OCI-LY7 (cell line): ENCODE data around the gene TMEM248. TPM values are rescaled to one million over a fixed set of nuclear protein-coding genes. Genes with fewer than 3 reads are reported as not detected.
"Not testable (repeated sequence)": the region's sequence is repeated elsewhere in the genome, so short reads cannot be mapped to it uniquely, and the experiment has no call there.

Experiments used
- BruUV-seq: library from RNA; stranded (reverse); fragments of 400-500 nt; replicated peaks from 2 replicates; lab custom pipeline; 2021; lab: Mats Ljungman, UMichigan
- CTCF ChIA-PET: fragments of 300-600 bp; sonication (Branson Sonifier 250); formaldehyde crosslinking; loops from one replicate; lab custom pipeline; 2022; ENCODE audit warnings: antibody characterized with exemption; ENCODE audit not compliant: unreplicated experiment; lab: Charles Lee
- POLR2A ChIA-PET: fragments of 300-600 bp; sonication (Branson Sonifier 250); formaldehyde crosslinking; loops from one replicate; lab custom pipeline; 2022; ENCODE audit warnings: antibody characterized with exemption; lab: Charles Lee
- DNase-seq: peaks from one replicate; pipeline ENCODE4 v3.0.0-alpha.2; 2015; ENCODE audit warnings: low spot score
- H2AFZ ChIP-seq: fragments of 200-600 bp; sonication (generic), shearing (Covaris generic); 2 replicates; pipeline ENCODE4 v1.6.1; 2014; ENCODE audit warnings: mild to moderate bottlenecking, antibody characterized with exemption, low read length, moderate library complexity
- H3K27ac ChIP-seq: fragments of 200-600 bp; sonication (generic); 2 replicates; pipeline ENCODE4 v1.5.1; 2014; ENCODE audit warnings: mixed run types, low read depth, mild to moderate bottlenecking, moderate library complexity, low read length, inconsistent platforms; ENCODE audit not compliant: poor library complexity, severe bottlenecking
- H3K36me3 ChIP-seq: fragments of 200-600 bp; sonication (generic); 2 replicates; pipeline ENCODE4 v1.6.1; 2014; ENCODE audit warnings: mild to moderate bottlenecking, antibody characterized with exemption, low read length, moderate library complexity, mixed read lengths; ENCODE audit not compliant: insufficient read depth
- H3K4me1 ChIP-seq: fragments of 200-600 bp; sonication (generic); 2 replicates; pipeline ENCODE4 v1.5.1; 2014; ENCODE audit warnings: mild to moderate bottlenecking, low read length; ENCODE audit not compliant: insufficient read depth, poor library complexity, severe bottlenecking
- H3K4me2 ChIP-seq: fragments of 200-600 bp; sonication (generic); 2 replicates; pipeline ENCODE4 v1.6.1; 2014; ENCODE audit warnings: mild to moderate bottlenecking, low read length
- H3K4me3 ChIP-seq: fragments of 200-600 bp; sonication (generic); 2 replicates; pipeline ENCODE4 v1.5.1; 2014; ENCODE audit warnings: mild to moderate bottlenecking, low read depth, low read length; ENCODE audit not compliant: poor library complexity, severe bottlenecking
- H3K79me2 ChIP-seq: fragments of 200-600 bp; sonication (generic); 2 replicates; pipeline ENCODE4 v1.6.1; 2016; ENCODE audit warnings: low read depth, mild to moderate bottlenecking, low read length, moderate library complexity, mixed read lengths; ENCODE audit not compliant: insufficient read depth
- H3K9me2 ChIP-seq: fragments of 200-600 bp; sonication (generic); 2 replicates; pipeline ENCODE4 v1.6.1; 2016; ENCODE audit warnings: mild to moderate bottlenecking, low read length, mixed read lengths; ENCODE audit not compliant: insufficient read depth
- H3K9me3 ChIP-seq: fragments of 200-600 bp; sonication (generic); 2 replicates; pipeline ENCODE4 v1.6.1; 2014; ENCODE audit warnings: mild to moderate bottlenecking, mixed run types, low read length, mixed read lengths
- H4K20me1 ChIP-seq: fragments of 200-600 bp; sonication (generic); 2 replicates; pipeline ENCODE4 v1.6.1; 2014; ENCODE audit warnings: mild to moderate bottlenecking, antibody characterized with exemption, low read length, moderate library complexity, mixed read lengths; ENCODE audit not compliant: insufficient read depth
- CTCF ChIP-seq: fragments of 200-600 bp; sonication (generic); conservative IDR thresholded peaks from 2 replicates; pipeline ENCODE4 v1.5.1; 2014; ENCODE audit warnings: mild to moderate bottlenecking, antibody characterized with exemption, low read length, moderate library complexity, mixed read lengths
- EZH2phosphoT487 ChIP-seq: fragments of 200-600 bp; sonication (generic); IDR thresholded peaks from 2 replicates; pipeline ENCODE4 v1.6.1; 2018; ENCODE audit warnings: low read depth, borderline replicate concordance, mild to moderate bottlenecking, mixed run types, antibody characterized with exemption, low read length, moderate library complexity, mixed read lengths
- intact Hi-C: fragments of 100-400 bp; cut with micrococcal nuclease; formaldehyde crosslinking; loops from one replicate; pipeline ENCODE4 v1.10.0; 2022; ENCODE audit not compliant: unreplicated experiment
- total RNA-seq, 2 experiments: library from RNA; depleted of rRNA in 1 of 2; stranded (reverse); fragments of >200 nt in 1 of 2; shearing (Covaris generic) in 1 of 2; gene quantifications; 2 replicates each; pipeline ENCODE4 v1.2.3, GENCODE V29; 2014 to 2022

TMEM248 gene
- total RNA-seq, 2 experiments from 2014 or later: 76.5 to 88.8 TPM

- no peaks in the 10 kb centered on the region for H3K9me3 ChIP-seq
- H3K36me3 ChIP-seq: peaks cover 60% of the 10 kb centered on the region
- no TSS peak for BruUV-seq
- no peak overlapping the region for H3K27ac ChIP-seq
- DNase-seq: no peak
- no peak for TF ChIP-seq EZH2phosphoT487
- no peak for TF ChIP-seq CTCF
- H3K4me3 ChIP-seq: no peak overlapping the region
- H3K9me2 ChIP-seq: no peaks in the 10 kb centered on the region
- no peak overlapping the region for H3K4me2 ChIP-seq
- no peaks in the 10 kb centered on the region for H3K4me1 ChIP-seq
- H4K20me1 ChIP-seq: no peaks in the 10 kb centered on the region
- POLR2A ChIA-PET: interaction anchor here (0.6 kb wide), 1 partner anchor 25 kb away, joined by 3 read pairs; no protein-coding TSS in a partner anchor
- intact Hi-C loops: no loop called here
- H2AFZ ChIP-seq: no peak overlapping the region
- no peaks in the 10 kb centered on the region for H3K79me2 ChIP-seq
- CTCF ChIA-PET: no interaction called here
Observed at GRCh38 chr7:66961096-66961495, 40.1 kb downstream of the TMEM248 start.

GRCh38 chr7:66964411-66964810, 43.4 kb downstream of the TMEM248 start:
- CTCF ChIA-PET: no interaction called here
- no TSS peak for BruUV-seq
- H3K79me2 ChIP-seq: no peaks in the 10 kb centered on the region
- TF ChIP-seq EZH2phosphoT487: no peak
- no peak for TF ChIP-seq CTCF
- no peaks in the 10 kb centered on the region for H3K9me2 ChIP-seq
- H3K9me3 ChIP-seq: no peaks in the 10 kb centered on the region
- H4K20me1 ChIP-seq: no peaks in the 10 kb centered on the region
- no peak overlapping the region for H3K27ac ChIP-seq
- H3K36me3 ChIP-seq: peaks cover 27% of the 10 kb centered on the region
- H3K4me1 ChIP-seq: no peaks in the 10 kb centered on the region
- no peak overlapping the region for H3K4me2 ChIP-seq
- DNase-seq: no peak
- POLR2A ChIA-PET: interaction anchor here (0.6 to 0.7 kb wide), 2 partner anchors 58 to 438 kb away, joined by 3 read pairs; no protein-coding TSS in a partner anchor
- no peak overlapping the region for H3K4me3 ChIP-seq
- intact Hi-C loops: no loop called here
- H2AFZ ChIP-seq: no peak overlapping the region

GRCh38 chr7:66967029-66967428, 46.0 kb downstream of the TMEM248 start:
- no peak overlapping the region for H3K4me3 ChIP-seq
- BruUV-seq: no TSS peak
- no peaks in the 10 kb centered on the region for H3K9me3 ChIP-seq
- H4K20me1 ChIP-seq: no peaks in the 10 kb centered on the region
- no peaks in the 10 kb centered on the region for H3K4me1 ChIP-seq
- no peak overlapping the region for H2AFZ ChIP-seq
- H3K36me3 ChIP-seq: peaks cover 8% of the 10 kb centered on the region
- no peaks in the 10 kb centered on the region for H3K79me2 ChIP-seq
- H3K9me2 ChIP-seq: no peaks in the 10 kb centered on the region
- DNase-seq: peak; percentile 16
- POLR2A ChIA-PET: no interaction called here
- no peak overlapping the region for H3K27ac ChIP-seq
- CTCF ChIA-PET: no interaction called here
- no peak for TF ChIP-seq CTCF
- no peak for TF ChIP-seq EZH2phosphoT487
- no peak overlapping the region for H3K4me2 ChIP-seq
- intact Hi-C loops: no loop called here

- H3K4me1 ChIP-seq, H3K4me2 ChIP-seq, DNase-seq, intact Hi-C loops, H3K27ac ChIP-seq, H3K9me3 ChIP-seq, H4K20me1 ChIP-seq, BruUV-seq, H3K36me3 ChIP-seq, H3K9me2 ChIP-seq, H3K79me2 ChIP-seq, H2AFZ ChIP-seq, CTCF ChIA-PET, H3K4me3 ChIP-seq: not testable (repeated sequence)
- POLR2A ChIA-PET: interaction anchor here (0.7 to 0.9 kb wide), 2 partner anchors 11 to 17 kb away, joined by 3 to 5 read pairs; no protein-coding TSS in a partner anchor
Observed at GRCh38 chr7:66969001-66969400, 48.0 kb downstream of the TMEM248 start.
